Smooth muscle cell (in vitro differentiated cells): ENCODE data around the gene SLC17A3. TPM values are rescaled to one million over a fixed set of nuclear protein-coding genes. Genes with fewer than 3 reads are reported as not detected.

Experiments
- DNase-seq: peaks from one replicate; lab custom pipeline; 2025; ENCODE audit not compliant: unreplicated experiment; lab: John Stamatoyannopoulos, UW
- H2AFZ ChIP-seq: fragments of 200-600 bp; sonication (generic); 2 replicates; pipeline ENCODE4 v1.6.0; 2016; ENCODE audit warnings: antibody characterized with exemption, low read depth, mild to moderate bottlenecking
- H3F3A ChIP-seq: fragments of 200-600 bp; sonication (generic); 2 replicates; pipeline ENCODE4 v1.6.0; 2017; ENCODE audit warnings: antibody characterized with exemption, low read depth
- H3K27ac ChIP-seq: fragments of 200-600 bp; sonication (generic); 2 replicates; pipeline ENCODE4 v1.5.1; 2016; ENCODE audit warnings: low read depth, mild to moderate bottlenecking
- H3K27me3 ChIP-seq: fragments of 200-600 bp; sonication (generic); 2 replicates; pipeline ENCODE4 v1.6.1; 2016; ENCODE audit warnings: low read depth, mild to moderate bottlenecking
- H3K36me3 ChIP-seq: fragments of 200-600 bp; sonication (generic); 2 replicates; pipeline ENCODE4 v1.5.1; 2016; ENCODE audit warnings: low read depth
- H3K4me1 ChIP-seq: fragments of 200-600 bp; sonication (generic); 2 replicates; pipeline ENCODE4 v1.5.1; 2016; ENCODE audit warnings: low read depth
- H3K4me2 ChIP-seq: fragments of 200-600 bp; sonication (generic); 2 replicates; pipeline ENCODE4 v1.6.0; 2016; ENCODE audit warnings: mild to moderate bottlenecking
- H3K4me3 ChIP-seq: fragments of 200-600 bp; sonication (generic); 2 replicates; pipeline ENCODE4 v1.5.1; 2016; ENCODE audit warnings: mild to moderate bottlenecking
- H3K79me2 ChIP-seq: fragments of 200-600 bp; sonication (generic); 2 replicates; pipeline ENCODE4 v1.6.0; 2016; ENCODE audit warnings: low read depth, mild to moderate bottlenecking
- H3K9ac ChIP-seq: fragments of 200-600 bp; sonication (generic); 2 replicates; pipeline ENCODE4 v1.6.0; 2016; ENCODE audit warnings: low read depth
- H3K9me3 ChIP-seq: fragments of 200-600 bp; sonication (generic); replicated peaks from 2 replicates; pipeline ENCODE4 v1.5.1; 2016; ENCODE audit warnings: low read depth
- H4K20me1 ChIP-seq: fragments of 200-600 bp; sonication (generic); 2 replicates; pipeline ENCODE4 v1.6.0; 2016; ENCODE audit warnings: low read depth
- WGBS: methylation state at CpG from one replicate; pipeline ENCODE4 v1.1.7; 2016; ENCODE audit warnings: low lambda C conversion rate; 5-methylcytosine and 5-hydroxymethylcytosine counted together
- polyA plus RNA-seq: library from polyadenylated mRNA; unstranded; fragments of >200 nt; fragmentation: Nextera tagmentation; extraction: Ambion mirVana; gene quantifications from 2 replicates; pipeline ENCODE4 v1.2.1, GENCODE V29; 2016
- total RNA-seq: library from RNA; depleted of rRNA; stranded (reverse); fragments of >200 nt; gene quantifications from 2 replicates; pipeline ENCODE4 v1.2.3, GENCODE V29; 2014
- TF ChIP-seq, protein P1 (sequence below): fragments of 200-600 bp; sonication (generic); IDR thresholded peaks from 2 replicates; pipeline ENCODE4 v1.5.1; 2017; ENCODE audit warnings: borderline replicate concordance, mild to moderate bottlenecking, antibody characterized with exemption; ENCODE audit not compliant: insufficient read depth, poor library complexity, severe bottlenecking

Gene SLC17A3
- total and polyA plus RNA-seq, 2 experiments from 2014 or later, result not detected

GRCh38 chr6:25868436-25869183 is 5.4 kb downstream of the SLC17A3 start:
- H3K27me3 ChIP-seq, result peaks cover 2% of the 10 kb centered on the region
- no peaks in the 10 kb centered on the region for H3K9me3 ChIP-seq
- H3F3A ChIP-seq, result no peaks in the 10 kb centered on the region
- H3K4me2 ChIP-seq, result no peak overlapping the region
- H3K9ac ChIP-seq, result no peak overlapping the region
- H3K79me2 ChIP-seq, result no peaks in the 10 kb centered on the region
- no peaks in the 10 kb centered on the region for H3K36me3 ChIP-seq
- H4K20me1 ChIP-seq, result no peaks in the 10 kb centered on the region
- DNase-seq, result no peak
- no peak overlapping the region for H3K27ac ChIP-seq
- TF ChIP-seq, protein P1, sequence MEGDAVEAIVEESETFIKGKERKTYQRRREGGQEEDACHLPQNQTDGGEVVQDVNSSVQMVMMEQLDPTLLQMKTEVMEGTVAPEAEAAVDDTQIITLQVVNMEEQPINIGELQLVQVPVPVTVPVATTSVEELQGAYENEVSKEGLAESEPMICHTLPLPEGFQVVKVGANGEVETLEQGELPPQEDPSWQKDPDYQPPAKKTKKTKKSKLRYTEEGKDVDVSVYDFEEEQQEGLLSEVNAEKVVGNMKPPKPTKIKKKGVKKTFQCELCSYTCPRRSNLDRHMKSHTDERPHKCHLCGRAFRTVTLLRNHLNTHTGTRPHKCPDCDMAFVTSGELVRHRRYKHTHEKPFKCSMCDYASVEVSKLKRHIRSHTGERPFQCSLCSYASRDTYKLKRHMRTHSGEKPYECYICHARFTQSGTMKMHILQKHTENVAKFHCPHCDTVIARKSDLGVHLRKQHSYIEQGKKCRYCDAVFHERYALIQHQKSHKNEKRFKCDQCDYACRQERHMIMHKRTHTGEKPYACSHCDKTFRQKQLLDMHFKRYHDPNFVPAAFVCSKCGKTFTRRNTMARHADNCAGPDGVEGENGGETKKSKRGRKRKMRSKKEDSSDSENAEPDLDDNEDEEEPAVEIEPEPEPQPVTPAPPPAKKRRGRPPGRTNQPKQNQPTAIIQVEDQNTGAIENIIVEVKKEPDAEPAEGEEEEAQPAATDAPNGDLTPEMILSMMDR, result no peak
- no peak overlapping the region for H3K4me3 ChIP-seq
- no peak overlapping the region for H2AFZ ChIP-seq
- WGBS, result 80% methylated on average over 3 of the region's 3 CpGs
- no peaks in the 10 kb centered on the region for H3K4me1 ChIP-seq

GRCh38 chr6:25866011-25866410 is 8.0 kb downstream of the SLC17A3 start:
- H3K4me1 ChIP-seq, result no peaks in the 10 kb centered on the region
- TF ChIP-seq, protein P1, result no peak
- no peak overlapping the region for H3K27ac ChIP-seq
- no peaks in the 10 kb centered on the region for H3F3A ChIP-seq
- H3K9me3 ChIP-seq, result no peaks in the 10 kb centered on the region
- no peak overlapping the region for H3K4me2 ChIP-seq
- H4K20me1 ChIP-seq, result no peaks in the 10 kb centered on the region
- no peaks in the 10 kb centered on the region for H3K36me3 ChIP-seq
- H3K79me2 ChIP-seq, result no peaks in the 10 kb centered on the region
- H2AFZ ChIP-seq, result no peak overlapping the region
- H3K27me3 ChIP-seq, result no peaks in the 10 kb centered on the region
- H3K4me3 ChIP-seq, result no peak overlapping the region
- 96% methylated on average over 3 of the region's 3 CpGs for WGBS
- no peak for DNase-seq
- no peak overlapping the region for H3K9ac ChIP-seq

- Histone ChIP-seq H3K4me3 (no peak overlapping the region), H3K36me3 (no peaks in the 10 kb centered on the region), H4K20me1 (no peaks in the 10 kb centered on the region), H3K9me3 (no peaks in the 10 kb centered on the region), H3K79me2 (no peaks in the 10 kb centered on the region), H3K4me2 (no peak overlapping the region), H3K9ac (no peak overlapping the region), H3K27ac (no peak overlapping the region), H3K27me3 (no peaks in the 10 kb centered on the region), H3K4me1 (no peaks in the 10 kb centered on the region), H3F3A (no peaks in the 10 kb centered on the region), H2AFZ (no peak overlapping the region)
- 84% methylated on average over 2 of the region's 2 CpGs for WGBS
- TF ChIP-seq, protein P1, result no peak
- DNase-seq, result no peak
Measured at GRCh38 chr6:25863360-25863759, 10.7 kb downstream of the SLC17A3 start.

GRCh38 chr6:25862199-25862598 is 11.8 kb downstream of the SLC17A3 start:
- H4K20me1 ChIP-seq, result no peaks in the 10 kb centered on the region
- no peak overlapping the region for H3K4me2 ChIP-seq
- no peak overlapping the region for H3K9ac ChIP-seq
- no peaks in the 10 kb centered on the region for H3K27me3 ChIP-seq
- no peaks in the 10 kb centered on the region for H3K4me1 ChIP-seq
- H3K36me3 ChIP-seq, result no peaks in the 10 kb centered on the region
- no peak overlapping the region for H3K27ac ChIP-seq
- H3F3A ChIP-seq, result no peaks in the 10 kb centered on the region
- no peak overlapping the region for H2AFZ ChIP-seq
- 93% methylated on average over 4 of the region's 4 CpGs for WGBS
- TF ChIP-seq, protein P1, result no peak
- DNase-seq, result no peak
- no peak overlapping the region for H3K4me3 ChIP-seq
- no peaks in the 10 kb centered on the region for H3K79me2 ChIP-seq
- H3K9me3 ChIP-seq, result no peaks in the 10 kb centered on the region
